C4-2B (cell line): ENCODE results near the gene GLOD4.

Experiments used
- ZFX ChIP-seq: fragments of 450-650 bp; IDR thresholded peaks from 2 replicates; pipeline ENCODE4 v1.6.1; 2017
- TF ChIP-seq, protein P1 (sequence below): fragments of 450-650 bp; conservative IDR thresholded peaks from 2 replicates; pipeline ENCODE4 v1.5.1; 2017; ENCODE audit warnings: mild to moderate bottlenecking

DNA sequence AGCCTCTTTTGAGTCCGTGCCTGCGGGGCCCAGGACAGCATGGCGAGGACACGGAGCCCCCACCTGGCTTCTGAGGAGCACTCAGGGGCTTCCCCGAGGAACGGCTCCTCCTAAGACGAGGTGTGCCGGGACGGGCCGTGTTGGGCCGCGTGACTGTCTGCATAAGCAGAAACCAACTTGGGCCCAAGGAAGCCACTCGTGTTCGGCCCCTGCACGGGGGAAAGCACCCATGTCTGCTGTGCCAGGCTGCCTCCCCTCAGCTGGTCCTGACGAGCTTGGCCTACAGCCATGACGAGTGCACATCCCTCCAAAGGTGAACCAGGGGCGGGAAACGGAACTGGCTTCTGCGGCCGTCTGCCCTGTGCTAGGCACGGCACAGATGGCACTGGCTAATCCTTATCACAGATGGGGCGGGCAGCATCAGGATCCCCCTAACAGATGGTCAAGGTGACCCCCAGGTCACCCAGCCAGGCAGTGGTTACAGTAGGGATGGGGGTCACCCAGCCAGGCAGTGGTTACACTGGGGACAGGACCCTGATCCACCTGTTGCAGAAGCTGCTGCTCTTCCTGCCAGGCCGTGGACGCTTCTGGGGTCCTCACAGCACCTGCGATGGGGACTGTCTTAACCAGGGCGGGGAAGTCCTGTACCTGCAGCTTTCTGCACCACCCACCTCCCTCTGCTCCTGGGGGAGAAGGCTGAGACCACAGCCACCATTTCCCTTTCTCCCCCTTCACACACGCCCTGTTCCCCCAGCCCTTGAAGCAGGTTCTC is 25.6 kb upstream of the GLOD4 start:
- TF ChIP-seq, protein P1, sequence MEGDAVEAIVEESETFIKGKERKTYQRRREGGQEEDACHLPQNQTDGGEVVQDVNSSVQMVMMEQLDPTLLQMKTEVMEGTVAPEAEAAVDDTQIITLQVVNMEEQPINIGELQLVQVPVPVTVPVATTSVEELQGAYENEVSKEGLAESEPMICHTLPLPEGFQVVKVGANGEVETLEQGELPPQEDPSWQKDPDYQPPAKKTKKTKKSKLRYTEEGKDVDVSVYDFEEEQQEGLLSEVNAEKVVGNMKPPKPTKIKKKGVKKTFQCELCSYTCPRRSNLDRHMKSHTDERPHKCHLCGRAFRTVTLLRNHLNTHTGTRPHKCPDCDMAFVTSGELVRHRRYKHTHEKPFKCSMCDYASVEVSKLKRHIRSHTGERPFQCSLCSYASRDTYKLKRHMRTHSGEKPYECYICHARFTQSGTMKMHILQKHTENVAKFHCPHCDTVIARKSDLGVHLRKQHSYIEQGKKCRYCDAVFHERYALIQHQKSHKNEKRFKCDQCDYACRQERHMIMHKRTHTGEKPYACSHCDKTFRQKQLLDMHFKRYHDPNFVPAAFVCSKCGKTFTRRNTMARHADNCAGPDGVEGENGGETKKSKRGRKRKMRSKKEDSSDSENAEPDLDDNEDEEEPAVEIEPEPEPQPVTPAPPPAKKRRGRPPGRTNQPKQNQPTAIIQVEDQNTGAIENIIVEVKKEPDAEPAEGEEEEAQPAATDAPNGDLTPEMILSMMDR = no peak
- no peak for TF ChIP-seq ZFX
